PC-3 (cell line): ENCODE data around the gene RNF217.

Experiments used
- CTCF ChIP-seq: fragments of 300-600 bp; sonication (generic); conservative IDR thresholded peaks from 2 replicates; pipeline ENCODE4 v1.5.1; 2017; ENCODE audit warnings: antibody characterized with exemption, low read depth, mild to moderate bottlenecking, low read length
- EZH2 ChIP-seq: fragments of 300-600 bp; sonication (generic); IDR thresholded peaks from one replicate; pipeline ENCODE4 v1.6.1; 2017; ENCODE audit warnings: antibody characterized with exemption, mild to moderate bottlenecking, low read length; ENCODE audit not compliant: unreplicated experiment

- TF ChIP-seq CTCF (no peak), EZH2 (no peak)
Measured at GRCh38 chr6:124987291-124987690, 25.1 kb downstream of the RNF217 start.
